K562 (cell line): ENCODE measurements around the gene CFP. TPM values are rescaled to one million over a fixed set of nuclear protein-coding genes. Genes with fewer than 3 reads are reported as not detected.

Experiments
- ATAC-seq: fragments of 200-7000 bp; cut with Tn5 transposase; 3 replicates; pipeline ENCODE4 v1.9.1; 2020; ENCODE audit warnings: moderate library complexity
- BruUV-seq: library from RNA; stranded (reverse); fragments of 400-500 nt; replicated peaks from 2 replicates; lab custom pipeline; 2021; lab: Mats Ljungman, UMichigan
- CTCF ChIA-PET: fragments of 300-600 bp; formaldehyde crosslinking; extraction: SDS; loops from one replicate; lab custom pipeline; 2021; ENCODE audit warnings: low intra/inter-chr PET ratio; lab: Yijun Ruan, JAX
- POLR2A ChIA-PET: fragments of 300-600, 350-650 bp; sonication (Branson Sonifier 250); formaldehyde crosslinking; extraction: SDS; loops from one replicate; lab custom pipeline; 2021; ENCODE audit warnings: antibody characterized with exemption, inconsistent platforms; lab: Yijun Ruan, JAX
- DNase-seq, 4 experiments: peaks; one replicate each; pipeline versions ENCODE4 v3.0.0 to v3.0.0-alpha.2; 2011 to 2018; ENCODE audit warnings: low spot score in 3 of 4, mixed read lengths in 3 of 4; ENCODE audit errors: extremely low read depth in 1 of 4
- FAIRE-seq: peaks from 2 replicates; lab custom pipeline; 2011; peaks lifted over from hg19 to GRCh38; lab: Jason Lieb, UNC
- H2AFZ ChIP-seq: 2 replicates; pipeline ENCODE4 v1.6.0; 2011; ENCODE audit warnings: low read depth, low read length, control low read depth, inconsistent platforms
- H3K27ac ChIP-seq: fragments of 200-600 bp; 3 replicates; pipeline ENCODE4 v1.8.0; 2011; ENCODE audit warnings: low read depth, mild to moderate bottlenecking, control low read depth, inconsistent platforms, low read length, moderate library complexity, mixed read lengths; ENCODE audit errors: extremely low read depth
- H3K27me3 ChIP-seq, 2 experiments: fragments of 300-600 bp in 1 of 2; 2 replicates in 1 of 2; 3 replicates in 1 of 2; pipeline versions ENCODE4 v1.6.0 to v1.8.0; 2011; ENCODE audit warnings: inconsistent platforms in 2 of 2, low read length in 2 of 2, mild to moderate bottlenecking in 1 of 2, mixed read lengths in 1 of 2, moderate library complexity in 1 of 2; ENCODE audit not compliant: control insufficient read depth in 2 of 2, insufficient read depth in 2 of 2
- H3K36me3 ChIP-seq: fragments of 300-600 bp; 3 replicates; pipeline ENCODE4 v1.8.0; 2011; ENCODE audit warnings: mild to moderate bottlenecking, low read length, inconsistent platforms; ENCODE audit not compliant: control insufficient read depth, insufficient read depth
- H3K4me1 ChIP-seq, 2 experiments: fragments of 200-600 bp in 1 of 2; replicated peaks in 1 of 2; 2 replicates in 1 of 2; 3 replicates in 1 of 2; pipeline versions ENCODE4 v1.5.1 to v1.8.0; 2011; ENCODE audit warnings: inconsistent platforms in 2 of 2, low read length in 2 of 2, mild to moderate bottlenecking in 1 of 2, mixed read lengths in 1 of 2, moderate library complexity in 1 of 2; ENCODE audit not compliant: control insufficient read depth in 2 of 2, insufficient read depth in 2 of 2
- H3K4me2 ChIP-seq: 2 replicates; pipeline ENCODE4 v1.6.1; 2011; ENCODE audit warnings: low read length, control low read depth, inconsistent platforms, mixed read lengths; ENCODE audit not compliant: insufficient read depth
- H3K4me3 ChIP-seq: fragments of 200-600 bp; sonication (generic), shearing (Covaris generic); 2 replicates; pipeline ENCODE4 v1.5.1; 2016; ENCODE audit warnings: control low read depth, inconsistent platforms
- H3K79me2 ChIP-seq: fragments of 200-600 bp; 3 replicates; pipeline ENCODE4 v1.8.0; 2011; ENCODE audit warnings: low read length, inconsistent platforms; ENCODE audit not compliant: control insufficient read depth, insufficient read depth
- H3K9ac ChIP-seq, 2 experiments: 2 replicates each; pipeline versions ENCODE4 v1.6.0 to v1.6.1; 2011; ENCODE audit warnings: low read depth in 2 of 2, low read length in 2 of 2, control low read depth in 1 of 2, inconsistent platforms in 1 of 2, mild to moderate bottlenecking in 1 of 2, mixed read lengths in 1 of 2; ENCODE audit not compliant: insufficient read depth in 1 of 2
- H3K9me1 ChIP-seq: one replicate; pipeline ENCODE4 v1.6.0; 2011; ENCODE audit warnings: inconsistent platforms, mild to moderate bottlenecking, low read length, moderate library complexity; ENCODE audit not compliant: control insufficient read depth, insufficient read depth
- H3K9me3 ChIP-seq: replicated peaks from 2 replicates; pipeline ENCODE4 v1.5.1; 2011; ENCODE audit warnings: low read depth, low read length, inconsistent platforms; ENCODE audit not compliant: control insufficient read depth, insufficient read depth
- H4K20me1 ChIP-seq: replicated peaks from 2 replicates; pipeline ENCODE4 v1.6.1; 2011; ENCODE audit warnings: low read length, inconsistent platforms, mixed read lengths; ENCODE audit not compliant: control insufficient read depth, insufficient read depth
- ARHGAP35 ChIP-seq: fragments of 450-650 bp; IDR thresholded peaks from 2 replicates; pipeline ENCODE4 v1.6.1; 2018; ENCODE audit not compliant: partially characterized antibody
- GATA2 ChIP-seq: sonication (generic); formaldehyde crosslinking; IDR thresholded peaks from 2 replicates; pipeline ENCODE4 v1.4.0; 2020; ENCODE audit warnings: mild to moderate bottlenecking, missing genetic modification reagents
- HEY1 ChIP-seq: fragments of 250-450 bp; sonication (Bioruptor Pico); IDR thresholded peaks from 2 replicates; pipeline ENCODE4 v1.5.0; 2020; ENCODE audit warnings: mild to moderate bottlenecking, moderate library complexity, borderline replicate concordance
- HMG20A ChIP-seq: fragments of 450-650 bp; formaldehyde crosslinking; conservative IDR thresholded peaks from 2 replicates; pipeline ENCODE4 v1.4.0; 2020; ENCODE audit warnings: mild to moderate bottlenecking, mixed read lengths
- IRF2 ChIP-seq: sonication (generic); formaldehyde crosslinking; IDR thresholded peaks from 2 replicates; pipeline ENCODE4 v1.8.1; 2022; ENCODE audit warnings: mild to moderate bottlenecking, missing genetic modification reagents
- KLF1 ChIP-seq: fragments of 450-650 bp; IDR thresholded peaks from 2 replicates; pipeline ENCODE4 v1.6.1; 2016; ENCODE audit warnings: missing genetic modification characterization, missing compliant biosample characterization
- NEUROD1 ChIP-seq: fragments of 150-350 bp; IDR thresholded peaks from 2 replicates; pipeline ENCODE4 v1.6.1; 2014; ENCODE audit warnings: borderline replicate concordance, low read length, low read depth; ENCODE audit not compliant: partially characterized antibody
- NR1H2 ChIP-seq: sonication (generic); formaldehyde crosslinking; IDR thresholded peaks from 2 replicates; pipeline ENCODE4 v1.4.0; 2020; ENCODE audit warnings: mild to moderate bottlenecking, missing genetic modification reagents
- NRF1 ChIP-seq, 2 experiments: fragments of 450-650 bp; IDR thresholded peaks in 1 of 2; conservative IDR thresholded peaks in 1 of 2; 2 replicates each; pipeline ENCODE4 v1.6.1; 2014; ENCODE audit warnings: mild to moderate bottlenecking in 2 of 2
- PHB ChIP-seq: fragments of 250-450 bp; sonication (Bioruptor Pico); IDR thresholded peaks from 2 replicates; pipeline ENCODE4 v1.5.0; 2021
- PTBP1 ChIP-seq: fragments of 200-400 bp; formaldehyde crosslinking; IDR thresholded peaks from 2 replicates; pipeline ENCODE4 v1.6.1; 2017; ENCODE audit warnings: low read depth, low read length
- REST ChIP-seq, 2 experiments: fragments of 450-650 bp; formaldehyde crosslinking in 1 of 2; IDR thresholded peaks; 2 replicates each; pipeline versions ENCODE4 v1.4.0 to v1.6.1; 2014 to 2020; ENCODE audit warnings: mild to moderate bottlenecking in 2 of 2, borderline replicate concordance in 1 of 2, low read depth in 1 of 2
- ZBTB12 ChIP-seq: fragments of 250-450 bp; sonication (Bioruptor Pico); IDR thresholded peaks from 2 replicates; pipeline ENCODE4 v1.4.0; 2020
- ZNF175 ChIP-seq: fragments of 200-800 bp; sonication (Bioruptor generic); IDR thresholded peaks from 2 replicates; pipeline ENCODE4 v1.6.1; 2016; ENCODE audit warnings: low read depth, mild to moderate bottlenecking, missing genetic modification characterization, missing compliant biosample characterization
- ZNF766 ChIP-seq: fragments of 200-800 bp; sonication (Bioruptor generic); conservative IDR thresholded peaks from 2 replicates; pipeline ENCODE4 v1.6.1; 2016; ENCODE audit warnings: missing genetic modification characterization, missing compliant biosample characterization
- ZNF77 ChIP-seq: fragments of 250-450 bp; sonication (Bioruptor Pico); IDR thresholded peaks from 2 replicates; pipeline ENCODE4 v1.5.0; 2020
- WGBS: fragments of 100-300 bp; shearing (Covaris generic); methylation state at CpG from one replicate; pipeline ENCODE4 v1.1.6; 2016; ENCODE audit warnings: low coverage, mixed read lengths; ENCODE audit not compliant: insufficient coverage; ENCODE audit errors: missing lambda C conversion rate; 5-methylcytosine and 5-hydroxymethylcytosine counted together
- in situ Hi-C: fragments of 300-500 bp; cut with MboI; formaldehyde crosslinking; loops from 4 replicates; pipeline ENCODE4 v1.15.0; 2018; ENCODE audit warnings: inconsistent platforms, mixed read lengths
- intact Hi-C: fragments of 100-400 bp; cut with micrococcal nuclease; formaldehyde crosslinking; loops from 2 replicates; pipeline ENCODE4 v1.14.2; 2022
- polyA plus RNA-seq, 8 experiments: library from polyadenylated mRNA; depleted of rRNA in 4 of 8; stranded (reverse) in 5 of 8; unstranded in 3 of 8; fragments of >200 nt; fragmentation: Nextera tagmentation in 2 of 8; fragmentation: Illumina TruSeq in 1 of 8; extraction: Ambion mirVana in 2 of 8; extraction: Trizol in 1 of 8; gene quantifications; 2 replicates each; pipeline versions ENCODE4 v1.2.1 to v1.2.3, GENCODE V29; 2011 to 2014; ENCODE audit warnings: inconsistent platforms in 1 of 8, missing spikeins in 1 of 8
- total RNA-seq, 7 experiments: library from RNA; depleted of rRNA in 6 of 7; stranded (reverse); fragments of >200 nt in 6 of 7; fragmentation: Illumina TruSeq in 2 of 7; extraction: Trizol in 2 of 7; gene quantifications; 2 replicates each; pipeline versions ENCODE4 v1.2.1 to v1.2.3, GENCODE V29; 2011 to 2021; ENCODE audit warnings: low replicate concordance in 1 of 7

CFP gene
- total and polyA plus RNA-seq, 9 of the 15 experiments (the other 6 are each of a cell fraction or from before 2014, with no cell fraction given): 0.18 to 2.0 (median 0.55) TPM

GRCh38 chrX:47631676-47632075 is 1.9 kb upstream of the CFP start:
- Histone ChIP-seq H3K4me1 (peaks cover 11% of the 10 kb centered on the region in 2 experiments), H2AFZ (no peak overlapping the region), H3K27ac (no peak overlapping the region), H3K9ac (no peak overlapping the region), H3K36me3 (peaks cover 17% of the 10 kb centered on the region; the same call in 1 of the 3 replicates), H3K4me2 (no peak overlapping the region), H3K4me3 (no peak overlapping the region), H4K20me1 (no peaks in the 10 kb centered on the region; the same call in 1 of the 2 replicates), H3K9me3 (no peaks in the 10 kb centered on the region), H3K79me2 (no peaks in the 10 kb centered on the region), H3K9me1 (no peaks in the 10 kb centered on the region), H3K27me3 (peaks cover 0 to under 1% of the 10 kb centered on the region in 2 experiments; a peak in 1 of 5 replicates)
- 79% methylated on average over 5 of the region's 5 CpGs for WGBS
- in situ Hi-C loops (no loop called here), intact Hi-C loops (no loop called here)
- ChIA-PET CTCF (no interaction called here), POLR2A (no interaction called here)
- no peak for ATAC-seq
- FAIRE-seq: no peak
- no TSS peak for BruUV-seq
- DNase-seq: no peak
- TF ChIP-seq IRF2 (no peak), REST (IDR thresholded peaks at IDR 0.05; ENCODE audit: borderline replicate concordance) (no peak), REST (CRISPR knock-in tag; IDR thresholded peaks at IDR 0.05; ENCODE audit: low read depth) (no peak), GATA2 (no peak), NRF1 (conservative IDR thresholded peaks at IDR 0.05 in 1 of 2, IDR thresholded peaks at IDR 0.05 in 1 of 2) (no peak), PTBP1 (no peak), ZNF77 (CRISPR knock-in tag) (no peak), ARHGAP35 (no peak), ZBTB12 (CRISPR knock-in tag) (no peak), ZNF175 (no peak), NEUROD1 (no peak), HEY1 (no peak), PHB (CRISPR knock-in tag) (no peak), ZNF766 (CRISPR knock-in tag) (no peak), KLF1 (tag) (no peak), HMG20A (no peak), NR1H2 (CRISPR knock-in tag) (no peak)
